Mesothelial cell of epicardium (in vitro differentiated cells): Measurements from ENCODE around the gene HAL. TPM values are rescaled to one million over a fixed set of nuclear protein-coding genes. Genes with fewer than 3 reads are reported as not detected.
A peak's percentile ranks its signal among the peaks of the same experiment; 100 is the strongest.

Experiments
- DNase-seq, 2 experiments: peaks; one replicate each; pipeline ENCODE4 v3.0.0; 2021; ENCODE audit warnings: low spot score in 2 of 2; ENCODE audit not compliant: unreplicated experiment in 2 of 2
- H3K27ac Mint-ChIP-seq: 2 replicates; pipeline ENCODE4 v1.8.0; 2021; ENCODE audit warnings: mixed read lengths
- H3K27me3 Mint-ChIP-seq: 2 replicates; pipeline ENCODE4 v1.8.0; 2021; ENCODE audit warnings: low read depth, mixed read lengths
- H3K36me3 Mint-ChIP-seq: 2 replicates; pipeline ENCODE4 v1.8.0; 2021; ENCODE audit warnings: mixed read lengths
- H3K4me1 Mint-ChIP-seq: 2 replicates; pipeline ENCODE4 v1.8.0; 2021; ENCODE audit warnings: mixed read lengths
- H3K4me3 Mint-ChIP-seq: 2 replicates; pipeline ENCODE4 v1.8.0; 2021; ENCODE audit warnings: mild to moderate bottlenecking, moderate library complexity, mixed read lengths
- H3K9me3 Mint-ChIP-seq: 2 replicates; pipeline ENCODE4 v1.8.0; 2021; ENCODE audit warnings: mixed read lengths
- CTCF ChIP-seq: fragments of 200-600 bp; sonication (generic); IDR thresholded peaks from one replicate; pipeline ENCODE4 v1.5.0; 2021; ENCODE audit warnings: antibody characterized with exemption; ENCODE audit not compliant: unreplicated experiment
- total RNA-seq: library from RNA; stranded (reverse); gene quantifications from 3 replicates; pipeline ENCODE4 v1.2.1, GENCODE V29; 2021

Gene HAL
- total RNA-seq, 1 donor from 2014 or later = 2.0 TPM

- DNase-seq = no peak
- H3K4me3 Mint-ChIP-seq = no peak overlapping the region
- H3K27me3 Mint-ChIP-seq = no peaks in the 10 kb centered on the region
- H3K4me1 Mint-ChIP-seq = peaks cover 2% of the 10 kb centered on the region
- H3K36me3 Mint-ChIP-seq = no peaks in the 10 kb centered on the region
- no peak overlapping the region for H3K27ac Mint-ChIP-seq
- TF ChIP-seq CTCF = no peak
- no peaks in the 10 kb centered on the region for H3K9me3 Mint-ChIP-seq
These were observed 44.4 kb upstream of the HAL start for GRCh38 chr12:96040305-96041133.

DNA sequence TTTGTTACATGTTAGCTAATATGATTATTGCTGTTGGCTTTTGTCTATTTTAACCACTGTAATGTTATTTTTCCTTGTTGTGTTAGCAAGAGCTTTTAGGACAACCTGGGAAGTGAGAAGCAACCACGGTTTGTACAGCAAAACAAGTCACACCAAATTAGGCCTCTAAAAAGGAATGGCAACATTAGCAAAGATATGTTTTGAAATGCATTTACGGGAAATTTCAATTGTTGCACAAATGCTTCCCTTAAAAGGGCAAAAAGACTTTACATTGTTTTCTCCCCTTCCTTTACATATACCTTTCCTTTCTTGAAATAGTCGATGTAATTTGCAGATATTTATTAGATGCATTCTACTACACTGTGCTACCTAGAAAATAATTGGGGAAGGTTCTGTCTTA is 43.4 kb upstream of the HAL start:
- no peaks in the 10 kb centered on the region for H3K36me3 Mint-ChIP-seq
- no peaks in the 10 kb centered on the region for H3K27me3 Mint-ChIP-seq
- no peak for TF ChIP-seq CTCF
- H3K9me3 Mint-ChIP-seq = no peaks in the 10 kb centered on the region
- no peak overlapping the region for H3K4me3 Mint-ChIP-seq
- DNase-seq = no peak
- peaks cover 2% of the 10 kb centered on the region for H3K4me1 Mint-ChIP-seq
- H3K27ac Mint-ChIP-seq = no peak overlapping the region

- Mint-ChIP-seq H3K27me3 (no peaks in the 10 kb centered on the region), H3K4me3 (no peak overlapping the region), H3K4me1 (peaks cover 12% of the 10 kb centered on the region), H3K9me3 (no peaks in the 10 kb centered on the region), H3K27ac (no peak overlapping the region), H3K36me3 (no peaks in the 10 kb centered on the region)
- no peak for TF ChIP-seq CTCF
- DNase-seq = no peak
These were observed 40.8 kb upstream of the HAL start for GRCh38 chr12:96036765-96037455.

DNA sequence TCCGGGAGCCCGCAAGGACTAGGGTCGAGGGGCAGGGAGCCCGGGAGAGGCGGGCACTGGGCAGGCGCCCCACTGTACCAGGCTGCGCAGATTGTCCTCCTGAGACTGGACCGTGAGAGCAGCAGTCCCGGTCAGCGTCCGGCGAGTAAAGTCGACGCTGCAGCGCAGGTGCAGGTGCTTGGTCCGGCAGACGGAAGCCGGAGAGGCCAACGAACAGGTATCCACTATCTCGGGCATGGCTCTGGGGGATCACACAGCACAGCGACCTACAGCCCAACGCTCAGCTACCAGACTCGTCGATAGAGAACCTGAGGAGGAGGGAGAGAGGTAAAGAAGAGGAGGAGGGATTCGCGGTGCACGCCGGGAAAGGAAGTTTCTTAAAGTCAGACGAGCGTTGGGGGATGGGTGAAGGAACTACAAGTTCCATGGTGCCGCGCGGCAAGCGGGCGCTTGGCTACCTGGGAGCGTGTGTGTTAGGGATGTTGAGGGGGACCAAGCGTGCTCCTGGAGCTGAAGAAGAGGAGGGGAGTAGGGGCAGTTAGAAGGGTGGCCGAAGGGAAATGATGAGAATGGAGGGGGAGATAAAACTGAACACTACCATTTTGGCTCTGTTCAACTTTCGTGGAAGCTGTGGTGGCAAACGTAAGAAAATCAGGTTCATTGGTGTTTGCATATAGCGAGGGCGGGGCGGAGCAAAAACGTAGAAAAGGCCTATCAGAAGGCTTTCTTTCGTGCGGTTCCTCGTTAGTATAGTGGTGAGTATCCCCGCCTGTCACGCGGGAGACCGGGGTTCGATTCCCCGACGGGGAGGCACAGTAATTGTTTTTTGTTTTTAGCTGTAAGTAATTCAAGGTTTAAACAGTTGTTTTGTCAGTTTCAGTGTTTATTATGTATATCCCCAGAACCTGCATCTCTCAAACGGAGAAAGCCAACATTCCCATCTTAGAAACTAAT is 39.4 kb upstream of the HAL start, which contains the start of gene LTA4H:
Gene LTA4H (minus strand): TSS at position 305 of the 954 bp plus-strand sequence. CDS start 68 bp downstream, at position 237.
- Mint-ChIP-seq H3K27ac (no peak within 1 kb of the TSS), H3K36me3 (no peaks in the 10 kb centered on the region), H3K27me3 (no peaks in the 10 kb centered on the region), H3K4me1 (peaks cover 10% of the 10 kb centered on the region), H3K4me3 (no peak within 1 kb of the TSS), H3K9me3 (no peaks in the 10 kb centered on the region)
- peak; percentile 93 to 98 for DNase-seq
- no peak for TF ChIP-seq CTCF

- Mint-ChIP-seq H3K36me3 (no peaks in the 10 kb centered on the region), H3K27me3 (no peaks in the 10 kb centered on the region), H3K27ac (no peak overlapping the region), H3K4me3 (no peak overlapping the region), H3K9me3 (no peaks in the 10 kb centered on the region), H3K4me1 (peaks cover 10% of the 10 kb centered on the region)
- DNase-seq = peak; percentile 23 to 55
- no peak for TF ChIP-seq CTCF
These were observed 38.6 kb upstream of the HAL start for GRCh38 chr12:96034621-96035282.
